Osteoblast (primary cell): ENCODE measurements around the gene NLGN1. TPM values are rescaled to one million over a fixed set of nuclear protein-coding genes. Genes with fewer than 3 reads are reported as not detected.

Source experiments
- DNase-seq: peaks from one replicate; pipeline ENCODE4 v3.0.0; 2011; ENCODE audit warnings: low spot score, mixed read lengths; ENCODE audit not compliant: insufficient read length; ENCODE audit errors: missing footprints
- H2AFZ ChIP-seq: 2 replicates; pipeline ENCODE4 v1.6.0; 2011; ENCODE audit warnings: mild to moderate bottlenecking, low read length
- H3K27ac ChIP-seq: 2 replicates; pipeline ENCODE4 v1.5.1; 2011; ENCODE audit warnings: mild to moderate bottlenecking, low read depth, low read length, moderate library complexity
- H3K27me3 ChIP-seq: 2 replicates; pipeline ENCODE4 v1.6.0; 2012; ENCODE audit warnings: mild to moderate bottlenecking, control low read depth, inconsistent platforms, low read length, moderate library complexity; ENCODE audit not compliant: insufficient read depth
- H3K36me3 ChIP-seq: 2 replicates; pipeline ENCODE4 v1.5.1; 2011; ENCODE audit warnings: mild to moderate bottlenecking, low read length, control low read depth, moderate library complexity; ENCODE audit not compliant: insufficient read depth
- H3K4me1 ChIP-seq: 2 replicates; pipeline ENCODE4 v1.5.1; 2011; ENCODE audit warnings: mild to moderate bottlenecking, low read length, control low read depth, moderate library complexity; ENCODE audit not compliant: insufficient read depth
- H3K4me2 ChIP-seq: 2 replicates; pipeline ENCODE4 v1.6.0; 2011; ENCODE audit warnings: mild to moderate bottlenecking, low read length; ENCODE audit not compliant: insufficient read depth
- H3K4me3 ChIP-seq: fragments of 200-600 bp; sonication (generic); 3 replicates; pipeline ENCODE4 v1.5.1; 2012; ENCODE audit warnings: mild to moderate bottlenecking, low read length, inconsistent platforms; ENCODE audit not compliant: insufficient read depth
- H3K79me2 ChIP-seq: 2 replicates; pipeline ENCODE4 v1.6.0; 2012; ENCODE audit warnings: mild to moderate bottlenecking, low read length, control low read depth, inconsistent platforms; ENCODE audit not compliant: insufficient read depth
- H3K9me3 ChIP-seq: 2 replicates; pipeline ENCODE4 v1.5.1; 2011; ENCODE audit warnings: low read depth, low read length, control low read depth
- H4K20me1 ChIP-seq: 2 replicates; pipeline ENCODE4 v1.6.0; 2012; ENCODE audit warnings: mild to moderate bottlenecking, low read length, control low read depth; ENCODE audit not compliant: insufficient read depth
- CTCF ChIP-seq: IDR thresholded peaks from 2 replicates; pipeline ENCODE4 v1.5.1; 2011; ENCODE audit warnings: mild to moderate bottlenecking, low read depth, low read length, moderate library complexity; ENCODE audit errors: extremely low read depth
- total RNA-seq: library from RNA; depleted of rRNA; stranded (reverse); fragments of >200 nt; gene quantifications from 2 replicates; pipeline ENCODE4 v1.2.3, GENCODE V29; 2012

The NLGN1 gene
- total RNA-seq, 1 donor, result 9.0 TPM

GRCh38 chr3:173838644-173839043, 441.1 kb downstream of the NLGN1 start:
- Histone ChIP-seq H3K27me3 (no peaks in the 10 kb centered on the region), H3K79me2 (no peaks in the 10 kb centered on the region), H2AFZ (no peak overlapping the region), H3K4me3 (no peak overlapping the region), H3K4me1 (no peaks in the 10 kb centered on the region), H3K9me3 (no peaks in the 10 kb centered on the region), H3K4me2 (no peak overlapping the region), H4K20me1 (no peaks in the 10 kb centered on the region), H3K27ac (no peak overlapping the region), H3K36me3 (no peaks in the 10 kb centered on the region)
- DNase-seq, result no peak
- TF ChIP-seq CTCF, result no peak

DNA sequence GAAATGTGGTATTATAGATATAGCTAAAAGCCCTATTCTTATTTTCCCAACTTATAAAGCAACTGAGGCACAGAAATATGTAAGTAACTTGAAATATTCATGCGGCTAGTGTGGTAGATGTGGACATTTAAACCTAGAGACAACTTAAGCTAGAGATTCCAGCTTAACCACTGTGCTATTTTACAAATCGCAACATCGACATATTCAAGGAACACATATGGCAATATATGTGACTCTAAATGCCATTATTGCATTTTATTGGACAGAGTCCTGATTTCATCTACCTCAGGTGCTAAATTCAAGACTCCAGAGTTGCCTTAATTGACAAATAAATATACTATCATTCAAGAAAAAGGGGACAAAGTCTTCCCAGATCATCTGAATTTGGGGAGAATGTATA, 442.3 kb downstream of the NLGN1 start:
- Histone ChIP-seq H3K4me2 (no peak overlapping the region), H4K20me1 (no peaks in the 10 kb centered on the region), H3K36me3 (no peaks in the 10 kb centered on the region), H3K27me3 (no peaks in the 10 kb centered on the region), H3K4me3 (no peak overlapping the region), H2AFZ (no peak overlapping the region), H3K79me2 (no peaks in the 10 kb centered on the region), H3K4me1 (no peaks in the 10 kb centered on the region), H3K27ac (no peak overlapping the region), H3K9me3 (no peaks in the 10 kb centered on the region)
- TF ChIP-seq CTCF, result no peak
- no peak for DNase-seq

DNA sequence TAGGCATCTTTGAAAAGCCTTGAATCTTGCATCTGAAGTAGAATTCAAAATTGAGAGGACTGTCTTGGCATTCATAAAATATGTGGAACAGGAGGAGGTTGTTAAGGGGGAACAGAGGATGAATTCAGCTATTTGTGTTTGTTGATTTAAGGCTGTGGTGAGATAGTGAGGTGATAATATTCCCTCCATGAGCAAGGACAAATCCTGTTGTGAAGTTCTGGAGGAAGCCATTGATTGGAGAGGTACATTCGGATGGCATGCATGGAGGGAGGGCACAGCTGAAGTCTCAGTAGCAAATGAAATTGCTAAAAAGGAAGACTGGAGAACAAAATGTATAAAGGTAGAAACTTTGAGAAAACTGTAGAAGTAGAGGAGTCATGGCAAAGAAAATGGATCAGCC, 443.8 kb downstream of the NLGN1 start:
- no peaks in the 10 kb centered on the region for H3K79me2 ChIP-seq
- no peak overlapping the region for H2AFZ ChIP-seq
- DNase-seq, result no peak
- no peaks in the 10 kb centered on the region for H3K4me1 ChIP-seq
- H4K20me1 ChIP-seq, result no peaks in the 10 kb centered on the region
- no peak overlapping the region for H3K4me3 ChIP-seq
- no peak overlapping the region for H3K27ac ChIP-seq
- no peaks in the 10 kb centered on the region for H3K9me3 ChIP-seq
- H3K27me3 ChIP-seq, result no peaks in the 10 kb centered on the region
- H3K36me3 ChIP-seq, result no peaks in the 10 kb centered on the region
- no peak overlapping the region for H3K4me2 ChIP-seq
- TF ChIP-seq CTCF, result no peak

- TF ChIP-seq CTCF, result no peak
Measured at GRCh38 chr3:173843060-173843459, 445.5 kb downstream of the NLGN1 start.

More at GRCh38 chr3:173843060-173843459, 445.5 kb downstream of the NLGN1 start:
- H3K27me3 ChIP-seq, result no peaks in the 10 kb centered on the region
- no peaks in the 10 kb centered on the region for H4K20me1 ChIP-seq
- no peak overlapping the region for H3K27ac ChIP-seq
- H3K36me3 ChIP-seq, result no peaks in the 10 kb centered on the region
- DNase-seq, result no peak
- no peak overlapping the region for H3K4me2 ChIP-seq
- H2AFZ ChIP-seq, result no peak overlapping the region
- no peak overlapping the region for H3K4me3 ChIP-seq
- H3K4me1 ChIP-seq, result no peaks in the 10 kb centered on the region
- no peaks in the 10 kb centered on the region for H3K79me2 ChIP-seq
- no peaks in the 10 kb centered on the region for H3K9me3 ChIP-seq
